Astrocyte of the cerebellum (primary cell): ENCODE measurements around the gene AKAP12.
"Not testable (repeated sequence)": the region's sequence is repeated elsewhere in the genome, so short reads cannot be mapped to it uniquely, and the experiment has no call there.

Experiments
- DNase-seq: peaks from one replicate; pipeline ENCODE4 v3.0.0-alpha.2; 2011; ENCODE audit warnings: low read depth
- H3K4me3 ChIP-seq: 2 replicates; pipeline ENCODE4 v1.5.1; 2011; ENCODE audit warnings: mild to moderate bottlenecking, low read depth, low read length, moderate library complexity
- in situ Hi-C: cut with HindIII; loops from 2 replicates; pipeline ENCODE4 v1.10.0; 2017; ENCODE audit warnings: low sequenced_read_pairs
- TF ChIP-seq, protein P1 (sequence below): IDR thresholded peaks from 2 replicates; pipeline ENCODE4 v1.5.1; 2012; ENCODE audit warnings: low read length, low read depth, moderate library complexity, mild to moderate bottlenecking; ENCODE audit errors: missing control alignments

AKAP12 gene

DNA sequence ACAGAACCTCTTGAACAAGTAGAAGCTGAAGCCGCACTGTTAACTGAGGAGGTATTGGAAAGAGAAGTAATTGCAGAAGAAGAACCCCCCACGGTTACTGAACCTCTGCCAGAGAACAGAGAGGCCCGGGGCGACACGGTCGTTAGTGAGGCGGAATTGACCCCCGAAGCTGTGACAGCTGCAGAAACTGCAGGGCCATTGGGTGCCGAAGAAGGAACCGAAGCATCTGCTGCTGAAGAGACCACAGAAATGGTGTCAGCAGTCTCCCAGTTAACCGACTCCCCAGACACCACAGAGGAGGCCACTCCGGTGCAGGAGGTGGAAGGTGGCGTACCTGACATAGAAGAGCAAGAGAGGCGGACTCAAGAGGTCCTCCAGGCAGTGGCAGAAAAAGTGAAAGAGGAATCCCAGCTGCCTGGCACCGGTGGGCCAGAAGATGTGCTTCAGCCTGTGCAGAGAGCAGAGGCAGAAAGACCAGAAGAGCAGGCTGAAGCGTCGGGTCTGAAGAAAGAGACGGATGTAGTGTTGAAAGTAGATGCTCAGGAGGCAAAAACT lies 111.5 kb downstream of the AKAP12 start:
- in situ Hi-C loops = no loop called here
- H3K4me3 ChIP-seq = no peak overlapping the region
- DNase-seq = no peak
- TF ChIP-seq, protein P1, sequence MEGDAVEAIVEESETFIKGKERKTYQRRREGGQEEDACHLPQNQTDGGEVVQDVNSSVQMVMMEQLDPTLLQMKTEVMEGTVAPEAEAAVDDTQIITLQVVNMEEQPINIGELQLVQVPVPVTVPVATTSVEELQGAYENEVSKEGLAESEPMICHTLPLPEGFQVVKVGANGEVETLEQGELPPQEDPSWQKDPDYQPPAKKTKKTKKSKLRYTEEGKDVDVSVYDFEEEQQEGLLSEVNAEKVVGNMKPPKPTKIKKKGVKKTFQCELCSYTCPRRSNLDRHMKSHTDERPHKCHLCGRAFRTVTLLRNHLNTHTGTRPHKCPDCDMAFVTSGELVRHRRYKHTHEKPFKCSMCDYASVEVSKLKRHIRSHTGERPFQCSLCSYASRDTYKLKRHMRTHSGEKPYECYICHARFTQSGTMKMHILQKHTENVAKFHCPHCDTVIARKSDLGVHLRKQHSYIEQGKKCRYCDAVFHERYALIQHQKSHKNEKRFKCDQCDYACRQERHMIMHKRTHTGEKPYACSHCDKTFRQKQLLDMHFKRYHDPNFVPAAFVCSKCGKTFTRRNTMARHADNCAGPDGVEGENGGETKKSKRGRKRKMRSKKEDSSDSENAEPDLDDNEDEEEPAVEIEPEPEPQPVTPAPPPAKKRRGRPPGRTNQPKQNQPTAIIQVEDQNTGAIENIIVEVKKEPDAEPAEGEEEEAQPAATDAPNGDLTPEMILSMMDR = no peak

DNA sequence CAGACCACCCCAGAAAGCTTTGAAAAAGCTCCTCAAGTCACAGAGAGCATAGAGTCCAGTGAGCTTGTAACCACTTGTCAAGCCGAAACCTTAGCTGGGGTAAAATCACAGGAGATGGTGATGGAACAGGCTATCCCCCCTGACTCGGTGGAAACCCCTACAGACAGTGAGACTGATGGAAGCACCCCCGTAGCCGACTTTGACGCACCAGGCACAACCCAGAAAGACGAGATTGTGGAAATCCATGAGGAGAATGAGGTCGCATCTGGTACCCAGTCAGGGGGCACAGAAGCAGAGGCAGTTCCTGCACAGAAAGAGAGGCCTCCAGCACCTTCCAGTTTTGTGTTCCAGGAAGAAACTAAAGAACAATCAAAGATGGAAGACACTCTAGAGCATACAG lies 112.0 kb downstream of the AKAP12 start:
- H3K4me3 ChIP-seq = no peak overlapping the region
- DNase-seq = no peak
- TF ChIP-seq, protein P1 = no peak
- in situ Hi-C loops = no loop called here

- no peak for DNase-seq
- in situ Hi-C loops = no loop called here
- no peak overlapping the region for H3K4me3 ChIP-seq
- TF ChIP-seq, protein P1 = no peak
These were observed 112.9 kb downstream of the AKAP12 start for GRCh38 chr6:151352410-151353396.

DNA sequence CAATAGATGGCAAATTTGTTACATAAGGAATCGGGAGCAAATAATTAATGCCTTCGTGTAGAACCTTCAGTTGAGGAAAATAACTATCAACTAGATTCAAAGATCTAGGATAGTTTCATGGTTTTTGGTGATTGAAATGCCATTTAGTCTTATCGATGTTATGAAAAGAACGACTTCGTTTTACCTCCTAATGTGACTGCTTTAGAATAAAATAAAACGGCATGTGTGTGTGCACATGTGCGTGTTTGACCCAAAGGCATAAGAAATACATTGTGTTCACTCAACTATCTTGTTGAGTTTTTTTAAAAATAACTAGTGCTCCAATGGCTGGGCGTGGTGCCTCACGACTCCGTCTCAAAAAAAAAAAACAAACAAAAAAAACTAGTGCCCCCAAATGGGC lies 114.0 kb downstream of the AKAP12 start:
- TF ChIP-seq, protein P1 = no peak
- no peak overlapping the region for H3K4me3 ChIP-seq
- no peak for DNase-seq
- in situ Hi-C loops = no loop called here

GRCh38 chr6:151356983-151357382 lies 117.2 kb downstream of the AKAP12 start:
- DNase-seq, in situ Hi-C loops, H3K4me3 ChIP-seq: not testable (repeated sequence)

- DNase-seq = no peak
- no peak overlapping the region for H3K4me3 ChIP-seq
- in situ Hi-C loops = no loop called here
- TF ChIP-seq, protein P1 = no peak
These were observed 118.1 kb downstream of the AKAP12 start for GRCh38 chr6:151357758-151358436.

GRCh38 chr6:151358475-151358874 lies 118.7 kb downstream of the AKAP12 start:
- DNase-seq = no peak
- TF ChIP-seq, protein P1 = no peak
- in situ Hi-C loops = no loop called here
- H3K4me3 ChIP-seq = no peak overlapping the region
